Measurements from ENCODE around the gene KLHDC7B. TPM values are rescaled to one million over a fixed set of nuclear protein-coding genes. Genes with fewer than 3 reads are reported as not detected.

Gene KLHDC7B
- total RNA-seq, 1 experiment from 2014 or later = not detected

DNA sequence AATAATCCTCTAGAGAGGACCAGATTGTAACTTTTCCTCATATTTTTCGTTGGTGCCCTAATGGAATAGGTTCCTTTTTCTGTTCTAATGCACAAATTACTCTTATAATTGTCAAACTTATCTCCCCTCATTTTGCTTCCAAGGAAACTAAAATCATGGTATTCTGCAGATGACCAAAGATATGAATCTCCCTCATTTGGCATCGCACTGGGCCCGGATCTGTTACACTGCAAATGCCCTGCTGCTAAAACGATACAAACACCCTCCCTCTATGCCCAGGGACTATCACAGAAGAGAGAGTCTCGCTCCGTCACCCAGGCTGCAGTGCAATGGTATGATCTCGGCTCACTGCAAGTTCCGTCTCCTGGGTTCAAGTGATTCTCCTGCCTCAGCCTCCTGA, 7.6 kb downstream of the KLHDC7B start (continued):
- TF ChIP-seq TEAD4 (CRISPR knock-in tag; IDR thresholded peaks at IDR 0.05) (no peak), ELF4 (CRISPR knock-in tag; IDR thresholded peaks at IDR 0.05; ENCODE audit: low read depth) (no peak), ZNF121 (CRISPR knock-in tag; IDR thresholded peaks at IDR 0.05) (no peak), FOXK1 (CRISPR knock-in tag; IDR thresholded peaks at IDR 0.05) (no peak)
- TF ChIP-seq, protein P1, sequence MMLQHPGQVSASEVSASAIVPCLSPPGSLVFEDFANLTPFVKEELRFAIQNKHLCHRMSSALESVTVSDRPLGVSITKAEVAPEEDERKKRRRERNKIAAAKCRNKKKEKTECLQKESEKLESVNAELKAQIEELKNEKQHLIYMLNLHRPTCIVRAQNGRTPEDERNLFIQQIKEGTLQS (CRISPR knock-in tag; conservative IDR thresholded peaks at IDR 0.05) = no peak
- TF ChIP-seq, protein P2, sequence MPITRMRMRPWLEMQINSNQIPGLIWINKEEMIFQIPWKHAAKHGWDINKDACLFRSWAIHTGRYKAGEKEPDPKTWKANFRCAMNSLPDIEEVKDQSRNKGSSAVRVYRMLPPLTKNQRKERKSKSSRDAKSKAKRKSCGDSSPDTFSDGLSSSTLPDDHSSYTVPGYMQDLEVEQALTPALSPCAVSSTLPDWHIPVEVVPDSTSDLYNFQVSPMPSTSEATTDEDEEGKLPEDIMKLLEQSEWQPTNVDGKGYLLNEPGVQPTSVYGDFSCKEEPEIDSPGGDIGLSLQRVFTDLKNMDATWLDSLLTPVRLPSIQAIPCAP (CRISPR knock-in tag; IDR thresholded peaks at IDR 0.05) = no peak
- TF ChIP-seq, protein P3, sequence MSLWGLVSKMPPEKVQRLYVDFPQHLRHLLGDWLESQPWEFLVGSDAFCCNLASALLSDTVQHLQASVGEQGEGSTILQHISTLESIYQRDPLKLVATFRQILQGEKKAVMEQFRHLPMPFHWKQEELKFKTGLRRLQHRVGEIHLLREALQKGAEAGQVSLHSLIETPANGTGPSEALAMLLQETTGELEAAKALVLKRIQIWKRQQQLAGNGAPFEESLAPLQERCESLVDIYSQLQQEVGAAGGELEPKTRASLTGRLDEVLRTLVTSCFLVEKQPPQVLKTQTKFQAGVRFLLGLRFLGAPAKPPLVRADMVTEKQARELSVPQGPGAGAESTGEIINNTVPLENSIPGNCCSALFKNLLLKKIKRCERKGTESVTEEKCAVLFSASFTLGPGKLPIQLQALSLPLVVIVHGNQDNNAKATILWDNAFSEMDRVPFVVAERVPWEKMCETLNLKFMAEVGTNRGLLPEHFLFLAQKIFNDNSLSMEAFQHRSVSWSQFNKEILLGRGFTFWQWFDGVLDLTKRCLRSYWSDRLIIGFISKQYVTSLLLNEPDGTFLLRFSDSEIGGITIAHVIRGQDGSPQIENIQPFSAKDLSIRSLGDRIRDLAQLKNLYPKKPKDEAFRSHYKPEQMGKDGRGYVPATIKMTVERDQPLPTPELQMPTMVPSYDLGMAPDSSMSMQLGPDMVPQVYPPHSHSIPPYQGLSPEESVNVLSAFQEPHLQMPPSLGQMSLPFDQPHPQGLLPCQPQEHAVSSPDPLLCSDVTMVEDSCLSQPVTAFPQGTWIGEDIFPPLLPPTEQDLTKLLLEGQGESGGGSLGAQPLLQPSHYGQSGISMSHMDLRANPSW (CRISPR knock-in tag; conservative IDR thresholded peaks at IDR 0.05; ENCODE audit: low read depth) = no peak

DNA sequence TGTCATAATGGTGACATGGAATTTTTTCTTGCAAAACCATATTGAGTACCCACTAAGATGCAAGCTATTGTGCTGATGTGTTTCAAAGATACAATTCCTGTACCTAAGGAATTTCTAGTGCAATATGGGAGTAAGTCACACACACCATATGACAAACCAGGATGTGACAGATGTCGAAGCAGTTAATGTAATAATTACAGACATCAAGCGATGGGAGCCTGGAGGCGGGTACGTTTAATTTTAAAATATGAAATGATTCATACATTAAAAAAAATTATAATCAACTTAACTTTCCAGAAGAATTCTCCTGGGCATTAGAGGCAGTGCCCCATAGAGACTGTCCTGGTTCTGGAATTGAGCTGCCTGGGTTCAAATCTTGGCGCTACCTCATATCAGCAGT, 11.0 kb downstream of the KLHDC7B start:
- peaks cover 25% of the 10 kb centered on the region for H3K27me3 Mint-ChIP-seq (ENCODE audit: low read depth)
- peaks cover 14% of the 10 kb centered on the region for H3K4me1 Mint-ChIP-seq
- no peak for TF ChIP-seq NFE2L1 (CRISPR knock-in tag; IDR thresholded peaks at IDR 0.05)
- TF ChIP-seq ZNF423 (CRISPR knock-in tag; IDR thresholded peaks at IDR 0.05) = no peak
- no peak for TF ChIP-seq OVOL2 (CRISPR knock-in tag; IDR thresholded peaks at IDR 0.05; ENCODE audit: borderline replicate concordance)
- TF ChIP-seq, protein P4, sequence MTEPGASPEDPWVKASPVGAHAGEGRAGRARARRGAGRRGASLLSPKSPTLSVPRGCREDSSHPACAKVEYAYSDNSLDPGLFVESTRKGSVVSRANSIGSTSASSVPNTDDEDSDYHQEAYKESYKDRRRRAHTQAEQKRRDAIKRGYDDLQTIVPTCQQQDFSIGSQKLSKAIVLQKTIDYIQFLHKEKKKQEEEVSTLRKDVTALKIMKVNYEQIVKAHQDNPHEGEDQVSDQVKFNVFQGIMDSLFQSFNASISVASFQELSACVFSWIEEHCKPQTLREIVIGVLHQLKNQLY (CRISPR knock-in tag; IDR thresholded peaks at IDR 0.05) = no peak
- TF ChIP-seq, protein P5, sequence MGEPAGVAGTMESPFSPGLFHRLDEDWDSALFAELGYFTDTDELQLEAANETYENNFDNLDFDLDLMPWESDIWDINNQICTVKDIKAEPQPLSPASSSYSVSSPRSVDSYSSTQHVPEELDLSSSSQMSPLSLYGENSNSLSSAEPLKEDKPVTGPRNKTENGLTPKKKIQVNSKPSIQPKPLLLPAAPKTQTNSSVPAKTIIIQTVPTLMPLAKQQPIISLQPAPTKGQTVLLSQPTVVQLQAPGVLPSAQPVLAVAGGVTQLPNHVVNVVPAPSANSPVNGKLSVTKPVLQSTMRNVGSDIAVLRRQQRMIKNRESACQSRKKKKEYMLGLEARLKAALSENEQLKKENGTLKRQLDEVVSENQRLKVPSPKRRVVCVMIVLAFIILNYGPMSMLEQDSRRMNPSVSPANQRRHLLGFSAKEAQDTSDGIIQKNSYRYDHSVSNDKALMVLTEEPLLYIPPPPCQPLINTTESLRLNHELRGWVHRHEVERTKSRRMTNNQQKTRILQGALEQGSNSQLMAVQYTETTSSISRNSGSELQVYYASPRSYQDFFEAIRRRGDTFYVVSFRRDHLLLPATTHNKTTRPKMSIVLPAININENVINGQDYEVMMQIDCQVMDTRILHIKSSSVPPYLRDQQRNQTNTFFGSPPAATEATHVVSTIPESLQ (CRISPR knock-in tag; IDR thresholded peaks at IDR 0.05) = no peak
- TF ChIP-seq PRRX2 (CRISPR knock-in tag; IDR thresholded peaks at IDR 0.05) = no peak
- no peak for TF ChIP-seq SP1 (CRISPR knock-in tag; conservative IDR thresholded peaks at IDR 0.05)
- TF ChIP-seq, protein P6, sequence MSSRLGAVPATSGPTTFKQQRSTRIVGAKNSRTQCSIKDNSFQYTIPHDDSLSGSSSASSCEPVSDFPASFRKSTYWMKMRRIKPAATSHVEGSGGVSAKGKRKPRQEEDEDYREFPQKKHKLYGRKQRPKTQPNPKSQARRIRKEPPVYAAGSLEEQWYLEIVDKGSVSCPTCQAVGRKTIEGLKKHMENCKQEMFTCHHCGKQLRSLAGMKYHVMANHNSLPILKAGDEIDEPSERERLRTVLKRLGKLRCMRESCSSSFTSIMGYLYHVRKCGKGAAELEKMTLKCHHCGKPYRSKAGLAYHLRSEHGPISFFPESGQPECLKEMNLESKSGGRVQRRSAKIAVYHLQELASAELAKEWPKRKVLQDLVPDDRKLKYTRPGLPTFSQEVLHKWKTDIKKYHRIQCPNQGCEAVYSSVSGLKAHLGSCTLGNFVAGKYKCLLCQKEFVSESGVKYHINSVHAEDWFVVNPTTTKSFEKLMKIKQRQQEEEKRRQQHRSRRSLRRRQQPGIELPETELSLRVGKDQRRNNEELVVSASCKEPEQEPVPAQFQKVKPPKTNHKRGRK (CRISPR knock-in tag; IDR thresholded peaks at IDR 0.05; ENCODE audit: borderline replicate concordance) = no peak
- TF ChIP-seq CREB1 (CRISPR knock-in tag; IDR thresholded peaks at IDR 0.05) = no peak
- TF ChIP-seq, protein P7, sequence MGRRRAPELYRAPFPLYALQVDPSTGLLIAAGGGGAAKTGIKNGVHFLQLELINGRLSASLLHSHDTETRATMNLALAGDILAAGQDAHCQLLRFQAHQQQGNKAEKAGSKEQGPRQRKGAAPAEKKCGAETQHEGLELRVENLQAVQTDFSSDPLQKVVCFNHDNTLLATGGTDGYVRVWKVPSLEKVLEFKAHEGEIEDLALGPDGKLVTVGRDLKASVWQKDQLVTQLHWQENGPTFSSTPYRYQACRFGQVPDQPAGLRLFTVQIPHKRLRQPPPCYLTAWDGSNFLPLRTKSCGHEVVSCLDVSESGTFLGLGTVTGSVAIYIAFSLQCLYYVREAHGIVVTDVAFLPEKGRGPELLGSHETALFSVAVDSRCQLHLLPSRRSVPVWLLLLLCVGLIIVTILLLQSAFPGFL (CRISPR knock-in tag; IDR thresholded peaks at IDR 0.05; ENCODE audit: borderline replicate concordance) = no peak
- TF ChIP-seq RELA (CRISPR knock-in tag; IDR thresholded peaks at IDR 0.05; ENCODE audit: borderline replicate concordance) = no peak
- ChIA-PET POLR2A (no interaction called here), CTCF (no interaction called here)
- no peaks in the 10 kb centered on the region for H3K36me3 Mint-ChIP-seq
- DNase-seq (ENCODE audit: low spot score) (no peak), ATAC-seq (no peak)
- no peak overlapping the region for H3K4me3 Mint-ChIP-seq
- H3K27ac Mint-ChIP-seq = no peak overlapping the region
- no peaks in the 10 kb centered on the region for H3K9me3 Mint-ChIP-seq
